Measurements from ENCODE around the gene ITPK1.

DNA sequence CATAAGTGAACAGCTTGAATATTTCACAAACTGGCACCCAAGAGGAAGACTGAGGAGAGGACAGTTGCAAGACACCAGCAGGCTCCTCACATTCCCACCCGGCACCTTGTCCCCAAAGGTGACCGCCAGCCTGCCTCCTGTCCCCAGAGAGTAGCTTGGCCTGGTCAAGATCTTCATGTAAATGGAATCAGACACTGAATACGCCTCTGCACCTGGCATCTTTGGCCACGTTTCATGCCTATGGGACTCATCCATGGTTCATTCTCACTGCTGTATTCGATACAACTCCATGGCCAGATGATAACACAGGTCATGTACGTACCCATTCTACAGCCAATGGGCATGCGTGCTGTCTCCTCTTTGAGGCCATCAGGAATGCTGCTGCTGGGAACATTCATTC lies 60.8 kb downstream of the ITPK1 start:
- TF ChIP-seq ZNF114 (tag by site-specific recombination; IDR thresholded peaks at IDR 0.05), result no peak
- no peak for TF ChIP-seq ZNF175 (tag by site-specific recombination; IDR thresholded peaks at IDR 0.05)
- TF ChIP-seq, protein P1, sequence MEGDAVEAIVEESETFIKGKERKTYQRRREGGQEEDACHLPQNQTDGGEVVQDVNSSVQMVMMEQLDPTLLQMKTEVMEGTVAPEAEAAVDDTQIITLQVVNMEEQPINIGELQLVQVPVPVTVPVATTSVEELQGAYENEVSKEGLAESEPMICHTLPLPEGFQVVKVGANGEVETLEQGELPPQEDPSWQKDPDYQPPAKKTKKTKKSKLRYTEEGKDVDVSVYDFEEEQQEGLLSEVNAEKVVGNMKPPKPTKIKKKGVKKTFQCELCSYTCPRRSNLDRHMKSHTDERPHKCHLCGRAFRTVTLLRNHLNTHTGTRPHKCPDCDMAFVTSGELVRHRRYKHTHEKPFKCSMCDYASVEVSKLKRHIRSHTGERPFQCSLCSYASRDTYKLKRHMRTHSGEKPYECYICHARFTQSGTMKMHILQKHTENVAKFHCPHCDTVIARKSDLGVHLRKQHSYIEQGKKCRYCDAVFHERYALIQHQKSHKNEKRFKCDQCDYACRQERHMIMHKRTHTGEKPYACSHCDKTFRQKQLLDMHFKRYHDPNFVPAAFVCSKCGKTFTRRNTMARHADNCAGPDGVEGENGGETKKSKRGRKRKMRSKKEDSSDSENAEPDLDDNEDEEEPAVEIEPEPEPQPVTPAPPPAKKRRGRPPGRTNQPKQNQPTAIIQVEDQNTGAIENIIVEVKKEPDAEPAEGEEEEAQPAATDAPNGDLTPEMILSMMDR (tag by site-specific recombination; IDR thresholded peaks at IDR 0.05), result no peak
- no peak for TF ChIP-seq ZBTB8A (tag by site-specific recombination; IDR thresholded peaks at IDR 0.05)
- no peak for TF ChIP-seq ZFHX2 (tag by site-specific recombination; conservative IDR thresholded peaks at IDR 0.05)
- TF ChIP-seq, protein P2, sequence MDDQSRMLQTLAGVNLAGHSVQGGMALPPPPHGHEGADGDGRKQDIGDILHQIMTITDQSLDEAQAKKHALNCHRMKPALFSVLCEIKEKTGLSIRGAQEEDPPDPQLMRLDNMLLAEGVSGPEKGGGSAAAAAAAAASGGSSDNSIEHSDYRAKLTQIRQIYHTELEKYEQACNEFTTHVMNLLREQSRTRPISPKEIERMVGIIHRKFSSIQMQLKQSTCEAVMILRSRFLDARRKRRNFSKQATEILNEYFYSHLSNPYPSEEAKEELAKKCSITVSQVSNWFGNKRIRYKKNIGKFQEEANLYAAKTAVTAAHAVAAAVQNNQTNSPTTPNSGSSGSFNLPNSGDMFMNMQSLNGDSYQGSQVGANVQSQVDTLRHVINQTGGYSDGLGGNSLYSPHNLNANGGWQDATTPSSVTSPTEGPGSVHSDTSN (CRISPR knock-in tag; IDR thresholded peaks at IDR 0.05), result no peak
- no peak for TF ChIP-seq ZNF311 (tag by site-specific recombination; IDR thresholded peaks at IDR 0.05; ENCODE audit: borderline replicate concordance)
- TF ChIP-seq ZNF529 (tag by site-specific recombination; IDR thresholded peaks at IDR 0.05; ENCODE audit: insufficient replicate concordance), result no peak
